T-helper 2 cell treated with Interferon-gamma antibody and Interleukin-4, amounts not matched to agents 100 ng/mL and 5 ng/mL, for 36 hours (primary cell): ENCODE measurements around the gene RFPL3. TPM values are rescaled to one million over a fixed set of nuclear protein-coding genes. Genes with fewer than 3 reads are reported as not detected.
"Not testable (repeated sequence)": the region's sequence is repeated elsewhere in the genome, so short reads cannot be mapped to it uniquely, and the experiment has no call there.

Experiments used
- intact Hi-C: fragments of 100-400 bp; cut with micrococcal nuclease; formaldehyde crosslinking; loops from one replicate; pipeline ENCODE4 v1.15.1; 2023
- total RNA-seq: library from RNA; stranded (reverse); gene quantifications from 2 replicates; pipeline ENCODE4 v1.2.3, GENCODE V29; 2022

The RFPL3 gene
- total RNA-seq, 1 donor from 2014 or later, result not detected

DNA sequence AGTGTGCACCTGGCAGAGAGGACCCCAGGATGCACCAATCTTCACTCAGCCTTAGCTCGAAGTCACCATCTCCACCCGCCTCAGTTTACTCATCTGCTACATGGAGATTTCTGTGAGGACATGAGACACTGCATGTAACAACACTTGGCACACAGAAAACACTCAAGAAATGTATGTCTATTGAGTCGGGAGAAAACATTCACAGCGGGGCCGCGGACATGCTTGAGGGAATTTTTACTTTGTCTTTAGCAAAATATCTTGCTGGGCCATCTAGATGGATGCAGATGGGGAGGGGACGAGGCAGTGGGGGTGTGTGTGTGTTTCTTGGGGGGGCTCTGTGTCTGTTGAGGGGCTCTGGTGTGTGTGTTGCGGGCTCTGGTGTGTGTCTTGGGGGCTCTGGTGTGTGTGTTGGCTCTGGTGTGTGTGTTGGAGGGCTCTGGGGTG lies 28.4 kb upstream of the RFPL3 start:
- intact Hi-C loops, result no loop called here

GRCh38 chr22:32331236-32331917 lies 26.3 kb upstream of the RFPL3 start:
- intact Hi-C loops, result no loop called here

- intact Hi-C loops, result no loop called here
These were observed 25.5 kb upstream of the RFPL3 start for GRCh38 chr22:32331918-32332725.

- intact Hi-C loops, result no loop called here
These were observed 24.4 kb upstream of the RFPL3 start for GRCh38 chr22:32333141-32333768.

DNA sequence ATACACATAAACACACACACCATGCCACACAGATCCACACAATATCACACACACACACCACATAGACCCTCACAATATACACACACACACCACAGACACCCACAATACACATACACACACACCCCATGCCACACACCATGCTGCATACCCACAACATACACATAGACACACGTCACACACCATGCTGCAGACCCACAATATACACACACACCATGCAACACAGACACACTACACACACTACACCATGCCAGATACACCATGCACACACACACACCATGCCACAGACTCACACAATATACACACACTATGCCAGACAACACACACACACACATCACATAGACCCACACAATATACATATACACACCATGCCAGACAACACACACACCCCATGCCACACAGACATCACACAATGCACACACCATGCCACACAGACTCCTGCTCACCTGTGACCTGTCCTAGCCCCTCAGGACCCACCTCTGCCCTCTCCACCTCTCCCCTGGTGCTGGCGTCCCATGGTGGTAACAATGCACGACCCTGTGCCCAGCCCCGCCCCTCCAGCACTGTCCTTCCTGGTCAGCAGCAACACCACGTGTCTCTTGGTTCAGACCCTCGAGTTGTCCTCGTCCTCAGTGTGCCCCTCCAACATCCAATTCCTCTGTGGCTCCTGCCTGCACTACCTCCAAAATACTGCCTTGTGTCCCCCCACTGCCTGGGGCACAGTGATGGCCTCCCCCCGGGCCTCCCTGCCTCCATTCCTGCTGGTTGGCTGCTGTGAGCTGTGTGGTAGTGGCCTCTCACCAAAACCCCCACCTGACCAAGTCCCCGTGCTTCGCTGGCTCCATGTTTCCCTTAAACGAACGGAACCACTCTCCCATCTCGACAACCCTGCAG lies 23.7 kb upstream of the RFPL3 start:
- intact Hi-C loops, result no loop called here

DNA sequence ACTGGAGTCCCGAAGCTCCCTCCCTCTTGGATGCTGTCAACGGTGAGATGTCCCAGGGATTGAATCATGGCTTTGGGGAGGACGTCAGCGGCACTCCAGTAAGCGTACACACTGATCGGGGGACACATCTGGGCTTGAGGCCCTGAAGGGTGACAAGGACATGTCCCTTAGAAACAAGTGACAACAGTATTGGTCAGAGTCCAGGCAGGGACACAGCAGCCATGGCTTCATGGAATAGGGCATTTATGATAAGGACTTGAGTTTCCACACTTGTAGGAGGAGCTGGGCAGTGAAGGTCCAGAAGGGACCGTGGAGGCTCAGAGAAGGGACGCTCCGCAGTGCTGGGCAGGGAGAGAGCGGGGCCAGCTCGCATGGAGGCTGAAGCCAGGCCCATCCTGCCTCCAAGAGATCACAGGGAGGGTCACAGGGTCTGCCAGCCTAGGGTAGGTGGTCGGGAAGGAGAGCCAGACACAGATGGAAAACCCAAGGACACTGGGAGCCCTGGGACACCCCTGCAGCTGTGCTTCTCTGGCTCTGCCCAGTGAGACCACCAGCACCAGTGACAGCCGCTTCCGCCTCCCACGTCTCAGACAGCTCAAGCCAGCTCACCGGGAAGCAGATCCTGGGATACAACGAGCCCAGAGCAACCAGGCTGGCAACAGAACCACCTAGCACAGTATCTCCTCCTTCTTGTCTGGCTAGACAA lies 22.9 kb upstream of the RFPL3 start:
- intact Hi-C loops, result no loop called here

- intact Hi-C loops, result no loop called here
These were observed 22.2 kb upstream of the RFPL3 start for GRCh38 chr22:32335471-32335870.

- intact Hi-C loops, result no loop called here
These were observed 21.5 kb upstream of the RFPL3 start for GRCh38 chr22:32336121-32336603.

DNA sequence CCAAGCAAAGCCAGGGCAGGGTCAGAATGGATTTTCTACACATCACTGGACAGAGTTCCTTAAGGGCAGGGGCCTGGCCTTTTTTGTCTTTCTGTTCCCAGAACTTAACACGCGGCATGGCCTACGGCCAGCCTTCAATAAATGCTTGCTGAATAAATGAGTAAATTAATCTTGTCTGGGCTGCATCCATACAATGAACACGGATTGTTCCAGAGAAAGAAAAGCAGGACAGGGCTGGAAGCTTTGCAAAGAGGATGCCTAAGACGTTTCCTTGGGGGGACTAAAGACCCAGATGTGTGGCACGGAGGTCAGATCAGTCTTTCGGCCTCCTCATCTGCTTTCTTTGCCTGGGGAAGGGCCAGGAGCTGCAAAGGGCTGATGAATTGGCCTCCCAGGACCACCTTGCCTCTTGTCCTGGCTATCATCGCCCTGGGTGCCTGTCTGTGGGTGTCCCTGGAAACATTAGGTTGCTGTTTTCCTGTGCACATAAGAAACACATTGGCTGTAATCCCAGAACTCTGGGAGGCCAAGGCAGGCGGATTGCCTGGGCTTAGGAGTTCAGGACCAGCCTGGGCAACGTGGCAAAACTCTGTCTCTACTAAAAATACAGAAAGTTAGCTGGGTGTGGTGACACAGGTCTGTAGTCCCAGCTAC lies 20.8 kb upstream of the RFPL3 start:
- intact Hi-C loops, result no loop called here

DNA sequence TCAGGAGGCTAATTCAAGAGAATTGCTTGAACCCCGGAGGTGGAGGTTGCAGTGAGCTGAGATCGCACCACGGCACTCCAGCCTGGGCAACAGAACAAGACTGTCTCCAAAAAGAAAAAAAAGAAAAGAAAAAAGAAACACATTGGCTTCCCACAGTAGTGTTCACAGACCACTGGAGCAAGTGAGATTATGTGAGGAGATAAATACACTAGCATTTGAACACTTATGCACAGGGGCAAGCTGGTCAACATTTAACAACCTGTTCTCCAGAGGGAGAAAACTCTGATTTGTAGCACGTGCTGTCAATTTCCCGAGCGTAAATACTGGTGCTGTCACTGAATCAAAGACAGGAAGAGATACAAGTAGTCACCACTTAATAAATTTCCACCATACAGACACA lies 20.2 kb upstream of the RFPL3 start:
- intact Hi-C loops, result not testable (repeated sequence)

DNA sequence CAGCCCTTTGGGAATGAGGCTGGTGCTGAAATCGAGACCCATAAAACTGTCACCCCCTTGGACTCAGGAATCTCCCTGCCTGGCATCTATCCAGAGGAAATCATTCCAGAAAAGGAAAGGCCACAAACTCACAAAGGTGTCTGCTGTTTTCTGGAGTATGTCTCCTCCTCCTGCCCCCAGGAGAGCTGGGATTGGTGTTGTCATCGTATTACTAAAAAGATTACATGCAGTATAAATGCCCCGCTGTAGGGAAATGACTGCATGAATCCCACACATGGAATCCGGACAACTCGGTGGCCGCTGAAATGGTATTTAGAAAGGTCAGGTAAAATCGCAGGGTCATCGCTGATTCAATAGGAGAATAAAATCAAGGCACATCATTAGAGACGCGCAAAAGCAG lies 18.9 kb upstream of the RFPL3 start:
- intact Hi-C loops, result no loop called here

GRCh38 chr22:32339190-32340012 lies 18.3 kb upstream of the RFPL3 start:
- intact Hi-C loops, result no loop called here

DNA sequence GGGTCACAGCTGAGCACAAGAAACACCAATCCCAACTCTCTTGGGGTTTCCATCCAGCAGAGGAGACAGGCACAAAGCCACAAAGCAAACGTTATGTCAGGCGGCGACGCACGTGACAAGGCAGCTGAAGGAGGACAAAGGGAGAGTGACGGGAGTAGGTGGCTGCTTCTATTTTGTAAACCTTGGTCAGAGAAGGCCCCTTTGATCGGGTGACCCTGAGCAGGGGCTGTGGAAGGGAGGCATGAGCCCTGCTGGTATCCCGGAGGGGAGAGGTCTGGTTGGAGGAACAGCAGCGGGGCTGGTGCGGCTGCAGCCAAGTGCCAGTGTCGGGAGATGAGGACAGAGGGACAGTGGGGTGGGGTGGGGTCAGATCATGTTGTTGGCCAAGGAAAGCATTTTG lies 17.3 kb upstream of the RFPL3 start:
- intact Hi-C loops, result no loop called here

GRCh38 chr22:32341122-32341740 lies 16.4 kb upstream of the RFPL3 start:
- intact Hi-C loops, result no loop called here

DNA sequence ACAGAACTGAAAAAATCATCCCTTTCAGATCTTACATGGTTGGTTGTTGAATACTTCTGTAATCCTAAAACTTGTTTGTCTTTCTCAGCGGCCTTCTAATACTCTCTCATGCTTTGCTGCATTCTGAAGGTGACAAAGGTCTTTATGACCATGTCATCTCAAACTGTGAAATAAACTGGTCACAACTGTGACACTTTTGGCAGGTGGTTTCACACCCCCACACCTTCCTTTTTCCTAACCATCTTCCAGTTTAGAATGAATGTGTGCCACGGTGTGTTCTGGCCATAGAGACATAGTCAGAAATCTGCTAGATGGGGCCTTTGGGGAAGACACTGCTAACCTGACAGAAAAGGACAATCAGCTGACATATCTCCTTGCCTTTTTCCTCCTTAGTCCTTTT lies 14.7 kb upstream of the RFPL3 start:
- intact Hi-C loops, result no loop called here

DNA sequence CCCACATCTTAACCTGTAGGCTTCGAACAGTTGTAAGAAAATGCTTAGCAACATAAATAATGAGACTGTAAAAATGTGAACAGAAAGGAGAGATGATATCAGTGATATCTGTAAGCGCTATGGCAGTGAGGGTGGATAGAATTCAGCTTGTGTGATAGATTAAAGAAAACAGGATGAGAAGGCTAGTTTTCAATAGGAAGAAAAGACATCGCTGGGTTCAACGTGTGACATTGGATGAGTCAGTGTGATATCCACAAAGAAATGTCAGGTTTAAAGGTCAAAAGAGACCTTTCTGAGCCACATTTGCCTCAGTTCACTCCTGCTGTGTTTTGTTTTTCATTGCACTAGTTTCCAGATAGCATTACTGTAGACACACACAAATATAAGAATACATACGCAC lies 13.7 kb upstream of the RFPL3 start:
- intact Hi-C loops, result no loop called here

- intact Hi-C loops, result no loop called here
These were observed 9.5 kb upstream of the RFPL3 start for GRCh38 chr22:32348031-32348611.

GRCh38 chr22:32351875-32352274 lies 5.8 kb upstream of the RFPL3 start:
- intact Hi-C loops, result not testable (repeated sequence)
